ENCODE measurements around the gene MRPL58. TPM values are rescaled to one million over a fixed set of nuclear protein-coding genes. Genes with fewer than 3 reads are reported as not detected.
"Not testable (repeated sequence)": the region's sequence is repeated elsewhere in the genome, so short reads cannot be mapped to it uniquely, and the experiment has no call there.

MRPL58 gene
- total RNA-seq, 1 donor from 2014 or later: 23.8 TPM

- H3K79me2 ChIP-seq (ENCODE audit: insufficient read depth, low read length): peaks cover 26% of the 10 kb centered on the region
- Mint-ChIP-seq H3K9me3 (ENCODE audit: unreplicated experiment) (no peaks in the 10 kb centered on the region), H3K4me3 (ENCODE audit: unreplicated experiment) (peak overlapping the region; percentile 96), H3K4me1 (ENCODE audit: low read depth, unreplicated experiment) (peaks cover 11% of the 10 kb centered on the region), H3K27me3 (ENCODE audit: low read depth, unreplicated experiment) (no peaks in the 10 kb centered on the region), H3K36me3 (ENCODE audit: low read depth, unreplicated experiment) (peaks cover 10% of the 10 kb centered on the region), H3K27ac (ENCODE audit: unreplicated experiment) (no peak overlapping the region)
- H3K9me3 ChIP-seq (ENCODE audit: insufficient read depth, low read depth, low read length): no peaks in the 10 kb centered on the region
- H3K27ac ChIP-seq (ENCODE audit: low read depth, low read length): no peak overlapping the region
- peaks cover 5% of the 10 kb centered on the region for H3K36me3 ChIP-seq (ENCODE audit: insufficient read depth, low read length)
- no peak for DNase-seq (ENCODE audit: low read depth)
- TF ChIP-seq EZH2 (IDR thresholded peaks at IDR 0.05; ENCODE audit: insufficient read depth, low read length) (no peak), CTCF (IDR thresholded peaks at IDR 0.05; ENCODE audit: insufficient read depth, low read depth, low read length) (no peak)
- no peak for FAIRE-seq
- no peak overlapping the region for H3K4me2 ChIP-seq (ENCODE audit: low read length)
- H3K4me3 ChIP-seq (ENCODE audit: insufficient read depth, low read depth, low read length): no peak overlapping the region
- H3K9ac ChIP-seq (ENCODE audit: low read length): no peak overlapping the region
- H2AFZ ChIP-seq (ENCODE audit: low read depth, low read length): no peak overlapping the region
- H3K4me1 ChIP-seq (ENCODE audit: insufficient read depth, low read length): peaks cover 13% of the 10 kb centered on the region
- H3K27me3 ChIP-seq (ENCODE audit: insufficient read depth, low read length): no peaks in the 10 kb centered on the region
- peaks cover 14% of the 10 kb centered on the region for H4K20me1 ChIP-seq (ENCODE audit: insufficient read depth, low read length)
Measured at GRCh38 chr17:75044716-75045115, 32.2 kb downstream of the MRPL58 start.

GRCh38 chr17:75045946-75046406 is 33.5 kb downstream of the MRPL58 start:
- not testable (repeated sequence) for H3K36me3 Mint-ChIP-seq (ENCODE audit: low read depth, unreplicated experiment)
- peak overlapping the region; percentile 96 for H3K4me3 Mint-ChIP-seq (ENCODE audit: unreplicated experiment)
- H3K9ac ChIP-seq (ENCODE audit: low read length): peak overlapping the region; percentile 93

GRCh38 chr17:75046407-75047289 is 34.2 kb downstream of the MRPL58 start, which contains the start of the genes ATP5PD and KCTD2:
Gene ATP5PD (minus strand): TSS chr17:75046969. CDS start chr17:75042650, 4,319 bp downstream.
Gene KCTD2 (plus strand): TSS chr17:75047225. CDS start chr17:75047251, 26 bp downstream.
- no peak for FAIRE-seq

More at GRCh38 chr17:75045946-75046406, 33.5 kb downstream of the MRPL58 start:
- not testable (repeated sequence) for FAIRE-seq; H3K9me3 ChIP-seq (ENCODE audit: insufficient read depth, low read depth, low read length); H3K27me3 ChIP-seq (ENCODE audit: insufficient read depth, low read length); H3K36me3 ChIP-seq (ENCODE audit: insufficient read depth, low read length); DNase-seq (ENCODE audit: low read depth); H3K27me3 Mint-ChIP-seq (ENCODE audit: low read depth, unreplicated experiment); H3K9me3 Mint-ChIP-seq (ENCODE audit: unreplicated experiment)
- Histone ChIP-seq H3K79me2 (ENCODE audit: insufficient read depth, low read length) (peaks cover 26% of the 10 kb centered on the region), H3K4me2 (ENCODE audit: low read length) (peak overlapping the region; percentile 85), H3K27ac (ENCODE audit: low read depth, low read length) (peak overlapping the region; percentile 79), H3K4me3 (ENCODE audit: insufficient read depth, low read depth, low read length) (peak overlapping the region; percentile 97), H2AFZ (ENCODE audit: low read depth, low read length) (peak overlapping the region; percentile 88), H4K20me1 (ENCODE audit: insufficient read depth, low read length) (peaks cover 14% of the 10 kb centered on the region), H3K4me1 (ENCODE audit: insufficient read depth, low read length) (peaks cover 13% of the 10 kb centered on the region)
- peaks cover 11% of the 10 kb centered on the region for H3K4me1 Mint-ChIP-seq (ENCODE audit: low read depth, unreplicated experiment)
- peak overlapping the region; percentile 86 for H3K27ac Mint-ChIP-seq (ENCODE audit: unreplicated experiment)

More at GRCh38 chr17:75046407-75047289, 34.2 kb downstream of the MRPL58 start, which contains the start of the genes ATP5PD and KCTD2:
- Histone ChIP-seq H4K20me1 (ENCODE audit: insufficient read depth, low read length) (peaks cover 16% of the 10 kb centered on the region), H3K9me3 (ENCODE audit: insufficient read depth, low read depth, low read length) (no peaks in the 10 kb centered on the region), H3K36me3 (ENCODE audit: insufficient read depth, low read length) (peaks cover 1% of the 10 kb centered on the region), H3K27me3 (ENCODE audit: insufficient read depth, low read length) (no peaks in the 10 kb centered on the region), H3K27ac (ENCODE audit: low read depth, low read length) (peak within 1 kb of the TSS; percentile 79), H3K4me3 (ENCODE audit: insufficient read depth, low read depth, low read length) (peak within 1 kb of the TSS; percentile 97), H3K79me2 (ENCODE audit: insufficient read depth, low read length) (peaks cover 26% of the 10 kb centered on the region), H3K9ac (ENCODE audit: low read length) (peak within 1 kb of the TSS; percentile 93), H3K4me1 (ENCODE audit: insufficient read depth, low read length) (peaks cover 13% of the 10 kb centered on the region), H3K4me2 (ENCODE audit: low read length) (peak within 1 kb of the TSS; percentile 100), H2AFZ (ENCODE audit: low read depth, low read length) (peak within 1 kb of the TSS; percentile 88)
- no peak for TF ChIP-seq CTCF (IDR thresholded peaks at IDR 0.05; ENCODE audit: insufficient read depth, low read depth, low read length)
- no peak for TF ChIP-seq EZH2 (IDR thresholded peaks at IDR 0.05; ENCODE audit: insufficient read depth, low read length)
- H3K27ac Mint-ChIP-seq (ENCODE audit: unreplicated experiment): peak within 1 kb of the TSS; percentile 90
- H3K27me3 Mint-ChIP-seq (ENCODE audit: low read depth, unreplicated experiment): no peaks in the 10 kb centered on the region
- peak; percentile 94 for DNase-seq (ENCODE audit: low read depth)
- H3K4me3 Mint-ChIP-seq (ENCODE audit: unreplicated experiment): peak within 1 kb of the TSS; percentile 96
- peaks cover 6% of the 10 kb centered on the region for H3K36me3 Mint-ChIP-seq (ENCODE audit: low read depth, unreplicated experiment)
- H3K9me3 Mint-ChIP-seq (ENCODE audit: unreplicated experiment): no peaks in the 10 kb centered on the region
- H3K4me1 Mint-ChIP-seq (ENCODE audit: low read depth, unreplicated experiment): peaks cover 11% of the 10 kb centered on the region

Data from astrocyte (in vitro differentiated cells and primary cell).